HEK293 (cell line): ENCODE results near the gene PRSS53.
A peak's percentile ranks its signal among the peaks of the same experiment; 100 is the strongest.

ENCODE experiments used
- CTCF ChIA-PET: fragments of 350-600 bp; formaldehyde crosslinking; extraction: SDS; loops from one replicate; lab custom pipeline; 2021; ENCODE audit warnings: antibody characterized with exemption; lab: Yijun Ruan, JAX
- POLR2A ChIA-PET: fragments of 300-600 bp; formaldehyde crosslinking; extraction: SDS; loops from one replicate; lab custom pipeline; 2020; ENCODE audit warnings: antibody characterized with exemption, inconsistent platforms; lab: Yijun Ruan, JAX
- H3K27ac ChIP-seq: fragments of 200-500 bp; sonication (Bioruptor generic); 2 replicates; pipeline ENCODE4 v1.5.1; 2014; ENCODE audit warnings: low read depth, low read length, control low read depth, inconsistent platforms; ENCODE audit errors: extremely low read depth
- H3K36me3 ChIP-seq, 2 experiments: fragments of 200-500 bp in 1 of 2; sonication (Bioruptor generic) in 1 of 2; 1 replicate in 1 of 2; 2 replicates in 1 of 2; pipeline ENCODE4 v1.5.1; 2014 to 2017; ENCODE audit warnings: inconsistent platforms in 2 of 2, low read length in 2 of 2; ENCODE audit not compliant: control insufficient read depth in 2 of 2, insufficient read depth in 1 of 2
- H3K4me1 ChIP-seq: fragments of 200-500 bp; sonication (Bioruptor generic); 2 replicates; pipeline ENCODE4 v1.5.1; 2014; ENCODE audit warnings: mild to moderate bottlenecking, low read length, inconsistent platforms; ENCODE audit not compliant: control insufficient read depth, insufficient read depth
- H3K4me3 ChIP-seq: 2 replicates; pipeline ENCODE4 v1.5.1; 2011; ENCODE audit warnings: low read depth, mild to moderate bottlenecking, control low read depth, low read length, moderate library complexity
- H3K9me3 ChIP-seq: fragments of 200-500 bp; sonication (Bioruptor generic); 2 replicates; pipeline ENCODE4 v1.5.1; 2014; ENCODE audit warnings: low read depth, low read length, inconsistent platforms; ENCODE audit not compliant: control insufficient read depth, insufficient read depth
- HOXD13 ChIP-seq: sonication (generic); formaldehyde crosslinking; IDR thresholded peaks from 2 replicates; pipeline ENCODE4 v1.8.0; 2022; ENCODE audit warnings: missing genetic modification reagents, borderline replicate concordance
- KLF1 ChIP-seq: fragments of 450-650 bp; formaldehyde crosslinking; IDR thresholded peaks from 2 replicates; pipeline ENCODE4 v1.5.1; 2016; ENCODE audit warnings: missing biosample characterization, missing genetic modification characterization
- OSR2 ChIP-seq: fragments of 450-650 bp; formaldehyde crosslinking; IDR thresholded peaks from 2 replicates; pipeline ENCODE4 v1.5.1; 2016; ENCODE audit warnings: missing biosample characterization, missing genetic modification characterization
- OVOL3 ChIP-seq: fragments of 450-650 bp; formaldehyde crosslinking; IDR thresholded peaks from 2 replicates; pipeline ENCODE4 v1.5.1; 2016; ENCODE audit warnings: missing biosample characterization, missing genetic modification characterization
- RBAK ChIP-seq: fragments of 450-650 bp; formaldehyde crosslinking; IDR thresholded peaks from 2 replicates; pipeline ENCODE4 v1.5.1; 2016; ENCODE audit warnings: missing biosample characterization, missing genetic modification characterization
- SP2 ChIP-seq: fragments of 450-650 bp; formaldehyde crosslinking; IDR thresholded peaks from 2 replicates; pipeline ENCODE4 v1.5.1; 2016; ENCODE audit warnings: missing biosample characterization, missing genetic modification characterization
- SP3 ChIP-seq: fragments of 450-650 bp; formaldehyde crosslinking; IDR thresholded peaks from 2 replicates; pipeline ENCODE4 v1.5.1; 2016; ENCODE audit warnings: missing biosample characterization, missing genetic modification characterization
- ZBTB21 ChIP-seq: fragments of 450-650 bp; formaldehyde crosslinking; IDR thresholded peaks from 2 replicates; pipeline ENCODE4 v1.5.1; 2017; ENCODE audit warnings: missing biosample characterization, missing genetic modification characterization
- ZEB2 ChIP-seq: fragments of 450-650 bp; formaldehyde crosslinking; IDR thresholded peaks from 2 replicates; pipeline ENCODE4 v1.5.1; 2016; ENCODE audit warnings: missing biosample characterization, missing genetic modification characterization
- ZNF16 ChIP-seq: fragments of 450-650 bp; formaldehyde crosslinking; IDR thresholded peaks from 2 replicates; pipeline ENCODE4 v1.5.1; 2016; ENCODE audit warnings: low read depth, missing biosample characterization, missing genetic modification characterization
- ZNF174 ChIP-seq: fragments of 450-650 bp; formaldehyde crosslinking; IDR thresholded peaks from 2 replicates; pipeline ENCODE4 v1.5.0; 2017; ENCODE audit warnings: missing biosample characterization, mild to moderate bottlenecking, missing genetic modification characterization
- ZNF184 ChIP-seq: fragments of 450-650 bp; IDR thresholded peaks from 2 replicates; pipeline ENCODE4 v1.5.1; 2018; ENCODE audit warnings: missing biosample characterization, mild to moderate bottlenecking, missing genetic modification characterization
- ZNF335 ChIP-seq: fragments of 450-650 bp; formaldehyde crosslinking; conservative IDR thresholded peaks from 2 replicates; pipeline ENCODE4 v1.5.1; 2016; ENCODE audit warnings: missing biosample characterization, missing genetic modification characterization
- ZNF354C ChIP-seq: fragments of 450-650 bp; formaldehyde crosslinking; IDR thresholded peaks from 2 replicates; pipeline ENCODE4 v1.5.1; 2016; ENCODE audit warnings: missing biosample characterization, missing genetic modification characterization, low read depth, borderline replicate concordance
- ZNF394 ChIP-seq: fragments of 450-650 bp; formaldehyde crosslinking; IDR thresholded peaks from 2 replicates; pipeline ENCODE4 v1.5.1; 2016; ENCODE audit warnings: missing biosample characterization, missing genetic modification characterization, mild to moderate bottlenecking, moderate library complexity, borderline replicate concordance
- ZNF404 ChIP-seq: fragments of 450-650 bp; formaldehyde crosslinking; IDR thresholded peaks from 2 replicates; pipeline ENCODE4 v1.5.1; 2017; ENCODE audit warnings: missing biosample characterization, missing genetic modification characterization
- ZNF600 ChIP-seq: fragments of 450-650 bp; formaldehyde crosslinking; IDR thresholded peaks from 2 replicates; pipeline ENCODE4 v1.5.1; 2016; ENCODE audit warnings: missing biosample characterization, missing genetic modification characterization
- ZNF621 ChIP-seq: fragments of 450-650 bp; formaldehyde crosslinking; IDR thresholded peaks from 2 replicates; pipeline ENCODE4 v1.5.1; 2017; ENCODE audit warnings: missing biosample characterization, missing genetic modification characterization
- ZNF629 ChIP-seq: fragments of 450-650 bp; formaldehyde crosslinking; IDR thresholded peaks from 2 replicates; pipeline ENCODE4 v1.5.1; 2017; ENCODE audit warnings: missing biosample characterization, missing genetic modification characterization
- ZNF677 ChIP-seq: fragments of 450-650 bp; IDR thresholded peaks from 2 replicates; pipeline ENCODE4 v1.5.0; 2018; ENCODE audit warnings: missing biosample characterization, mild to moderate bottlenecking, missing genetic modification characterization, moderate library complexity
- ZNF792 ChIP-seq: fragments of 450-650 bp; formaldehyde crosslinking; IDR thresholded peaks from 2 replicates; pipeline ENCODE4 v1.5.1; 2016; ENCODE audit warnings: missing biosample characterization, missing genetic modification characterization
- TF ChIP-seq, protein P1 (sequence below): fragments of 450-650 bp; formaldehyde crosslinking; IDR thresholded peaks from 2 replicates; pipeline ENCODE4 v1.5.1; 2016; ENCODE audit warnings: missing biosample characterization, missing genetic modification characterization
- TF ChIP-seq, protein P2 (sequence below): fragments of 450-650 bp; formaldehyde crosslinking; IDR thresholded peaks from 2 replicates; pipeline ENCODE4 v1.5.1; 2016; ENCODE audit warnings: missing biosample characterization, missing genetic modification characterization
- TF ChIP-seq, protein P3 (sequence below): fragments of 450-650 bp; formaldehyde crosslinking; IDR thresholded peaks from 2 replicates; pipeline ENCODE4 v1.5.1; 2017; ENCODE audit warnings: missing biosample characterization, missing genetic modification characterization
- TF ChIP-seq, protein P4 (sequence below): fragments of 450-650 bp; formaldehyde crosslinking; IDR thresholded peaks from 2 replicates; pipeline ENCODE4 v1.5.1; 2017; ENCODE audit warnings: missing biosample characterization, missing genetic modification characterization

Gene PRSS53

DNA sequence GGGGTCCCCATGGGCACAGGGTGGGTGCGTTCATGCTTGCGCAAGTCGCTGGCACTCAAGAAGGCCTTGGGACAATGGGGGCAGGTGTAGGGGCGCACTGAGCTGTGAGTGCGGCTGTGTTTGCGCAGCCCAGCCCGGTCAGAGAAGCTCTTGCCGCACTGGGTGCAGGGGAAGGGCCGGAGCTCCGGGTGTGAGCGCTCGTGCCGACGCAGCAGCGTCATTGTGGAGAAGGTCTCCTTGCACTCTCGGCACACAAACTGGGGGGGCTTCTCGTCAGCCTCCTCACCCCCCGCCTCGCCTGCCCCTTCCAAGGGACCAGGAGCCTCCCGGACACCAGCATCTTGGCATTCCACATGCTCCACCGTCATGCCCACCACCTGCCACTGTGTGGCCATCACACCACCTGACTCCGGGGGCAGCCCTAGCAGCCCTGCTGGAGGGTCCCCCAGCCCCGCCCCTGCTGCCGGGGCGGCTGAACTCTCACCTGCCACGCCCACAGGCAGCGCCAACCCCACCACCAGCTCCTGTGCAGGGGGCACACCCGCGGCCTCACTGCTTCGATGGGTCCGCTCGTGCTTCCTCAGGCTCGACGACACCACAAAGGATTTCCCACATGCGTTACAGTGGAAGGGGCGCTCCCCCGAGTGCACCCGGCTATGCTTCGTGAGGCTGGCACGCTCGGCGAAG, 27.5 kb downstream of the PRSS53 start:
- CTCF ChIA-PET: interaction anchor here (0.9 to 1.1 kb wide), 2 partner anchors 77 to 108 kb away, joined by 4 to 5 read pairs; partner anchors contain the start of gene HSD3B7

DNA sequence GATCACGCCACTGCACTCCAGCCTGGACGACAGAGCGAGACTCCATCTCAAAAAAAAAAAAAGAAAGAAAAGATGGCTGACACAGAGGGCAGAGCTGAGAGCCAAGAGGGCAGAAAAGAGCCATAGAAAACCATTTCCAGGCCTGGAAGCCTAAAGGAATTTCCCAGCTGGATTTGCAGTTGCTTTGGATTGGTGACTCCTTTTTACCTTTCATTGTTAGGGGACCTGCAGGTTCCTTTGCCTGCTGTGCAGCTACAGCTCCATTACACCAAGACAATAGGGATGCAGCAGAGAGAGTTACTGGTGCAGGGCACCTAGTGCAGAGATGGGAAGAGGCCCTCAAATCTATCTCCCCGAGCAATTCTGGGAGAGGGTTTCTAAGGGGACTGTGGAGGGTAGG, 33.1 kb downstream of the PRSS53 start:
- no peak overlapping the region for H3K4me3 ChIP-seq
- H3K36me3 ChIP-seq: peaks cover 4 to 5% of the 10 kb centered on the region in 2 experiments; a peak in 2 of 3 replicates
- no peaks in the 10 kb centered on the region for H3K4me1 ChIP-seq
- no peak overlapping the region for H3K27ac ChIP-seq
- TF ChIP-seq ZNF354C (tag by site-specific recombination): no peak
- no peak for TF ChIP-seq ZNF621 (tag by site-specific recombination)
- no peak for TF ChIP-seq ZNF404
- TF ChIP-seq OVOL3 (tag by site-specific recombination): no peak
- TF ChIP-seq, protein P1, sequence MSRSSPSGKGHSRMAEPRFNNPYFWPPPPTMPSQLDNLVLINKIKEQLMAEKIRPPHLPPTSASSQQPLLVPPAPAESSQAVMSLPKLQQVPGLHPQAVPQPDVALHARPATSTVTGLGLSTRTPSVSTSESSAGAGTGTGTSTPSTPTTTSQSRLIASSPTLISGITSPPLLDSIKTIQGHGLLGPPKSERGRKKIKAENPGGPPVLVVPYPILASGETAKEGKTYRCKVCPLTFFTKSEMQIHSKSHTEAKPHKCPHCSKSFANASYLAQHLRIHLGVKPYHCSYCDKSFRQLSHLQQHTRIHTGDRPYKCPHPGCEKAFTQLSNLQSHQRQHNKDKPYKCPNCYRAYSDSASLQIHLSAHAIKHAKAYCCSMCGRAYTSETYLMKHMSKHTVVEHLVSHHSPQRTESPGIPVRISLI (tag by site-specific recombination): no peak
- TF ChIP-seq ZBTB21: no peak
- TF ChIP-seq ZNF394 (tag by site-specific recombination): no peak
- TF ChIP-seq HOXD13 (CRISPR knock-in tag): no peak
- TF ChIP-seq ZNF335 (tag by site-specific recombination): no peak
- TF ChIP-seq ZNF792 (tag by site-specific recombination): no peak
- POLR2A ChIA-PET: no interaction called here
- H3K9me3 ChIP-seq: no peaks in the 10 kb centered on the region
- CTCF ChIA-PET: no interaction called here

More for the DNA sequence above, 27.5 kb downstream of the PRSS53 start:
- Histone ChIP-seq H3K27ac (no peak overlapping the region), H3K4me3 (no peak overlapping the region), H3K4me1 (no peaks in the 10 kb centered on the region), H3K36me3 (peaks cover 5 to 38% of the 10 kb centered on the region in 2 experiments; a peak in 2 of 3 replicates), H3K9me3 (no peaks in the 10 kb centered on the region)
- POLR2A ChIA-PET: no interaction called here
- TF ChIP-seq ZNF792 (tag by site-specific recombination) (no peak), ZNF16 (tag by site-specific recombination) (no peak)

DNA sequence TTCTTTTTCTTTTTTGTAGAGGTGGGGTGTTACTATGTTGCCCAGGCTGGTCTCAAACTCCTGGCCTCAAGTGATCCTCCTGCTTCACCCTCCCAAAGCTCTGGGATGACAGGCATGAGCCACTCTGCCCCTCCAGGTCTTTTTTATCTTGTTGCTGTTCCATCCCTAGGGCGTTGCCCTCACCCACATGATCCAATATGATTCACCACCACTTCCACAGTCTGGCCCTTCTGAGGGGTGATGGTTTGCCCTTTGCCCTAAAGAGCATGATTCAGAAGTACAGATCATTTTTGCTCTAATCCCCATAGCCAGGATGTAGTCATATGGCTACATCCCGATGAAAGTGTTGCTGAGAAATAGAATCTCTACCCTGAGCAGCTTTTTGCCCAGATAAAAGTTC, 36.6 kb downstream of the PRSS53 start:
- POLR2A ChIA-PET: no interaction called here
- Histone ChIP-seq H3K4me1 (no peaks in the 10 kb centered on the region), H3K9me3 (no peaks in the 10 kb centered on the region), H3K27ac (no peak overlapping the region), H3K4me3 (no peak overlapping the region), H3K36me3 (no peaks in the 10 kb centered on the region)
- CTCF ChIA-PET: no interaction called here
- TF ChIP-seq ZNF335 (tag by site-specific recombination) (peak; percentile 44; the same call in 1 of the 2 replicates), ZNF677 (tag by site-specific recombination) (no peak), ZNF184 (tag by site-specific recombination) (peak; percentile 50; the same call in 1 of the 2 replicates), OVOL3 (tag by site-specific recombination) (no peak), ZEB2 (tag by site-specific recombination) (0 out of 2 replicates have a peak, but pooled peaks have one; percentile 25), ZNF600 (tag by site-specific recombination) (0 out of 2 replicates have a peak, but pooled peaks have one; percentile 41), ZNF174 (tag by site-specific recombination) (no peak), ZNF629 (tag by site-specific recombination) (peak; percentile 44), KLF1 (peak; percentile 85), SP2 (tag by site-specific recombination) (peak; percentile 27; the same call in 1 of the 2 replicates), OSR2 (tag by site-specific recombination) (no peak), RBAK (tag by site-specific recombination) (no peak), SP3 (tag by site-specific recombination) (peak; percentile 42)
- TF ChIP-seq, protein P2, sequence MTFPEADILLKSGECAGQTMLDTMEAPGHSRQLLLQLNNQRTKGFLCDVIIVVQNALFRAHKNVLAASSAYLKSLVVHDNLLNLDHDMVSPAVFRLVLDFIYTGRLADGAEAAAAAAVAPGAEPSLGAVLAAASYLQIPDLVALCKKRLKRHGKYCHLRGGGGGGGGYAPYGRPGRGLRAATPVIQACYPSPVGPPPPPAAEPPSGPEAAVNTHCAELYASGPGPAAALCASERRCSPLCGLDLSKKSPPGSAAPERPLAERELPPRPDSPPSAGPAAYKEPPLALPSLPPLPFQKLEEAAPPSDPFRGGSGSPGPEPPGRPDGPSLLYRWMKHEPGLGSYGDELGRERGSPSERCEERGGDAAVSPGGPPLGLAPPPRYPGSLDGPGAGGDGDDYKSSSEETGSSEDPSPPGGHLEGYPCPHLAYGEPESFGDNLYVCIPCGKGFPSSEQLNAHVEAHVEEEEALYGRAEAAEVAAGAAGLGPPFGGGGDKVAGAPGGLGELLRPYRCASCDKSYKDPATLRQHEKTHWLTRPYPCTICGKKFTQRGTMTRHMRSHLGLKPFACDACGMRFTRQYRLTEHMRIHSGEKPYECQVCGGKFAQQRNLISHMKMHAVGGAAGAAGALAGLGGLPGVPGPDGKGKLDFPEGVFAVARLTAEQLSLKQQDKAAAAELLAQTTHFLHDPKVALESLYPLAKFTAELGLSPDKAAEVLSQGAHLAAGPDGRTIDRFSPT (tag by site-specific recombination): no peak
- TF ChIP-seq, protein P3, sequence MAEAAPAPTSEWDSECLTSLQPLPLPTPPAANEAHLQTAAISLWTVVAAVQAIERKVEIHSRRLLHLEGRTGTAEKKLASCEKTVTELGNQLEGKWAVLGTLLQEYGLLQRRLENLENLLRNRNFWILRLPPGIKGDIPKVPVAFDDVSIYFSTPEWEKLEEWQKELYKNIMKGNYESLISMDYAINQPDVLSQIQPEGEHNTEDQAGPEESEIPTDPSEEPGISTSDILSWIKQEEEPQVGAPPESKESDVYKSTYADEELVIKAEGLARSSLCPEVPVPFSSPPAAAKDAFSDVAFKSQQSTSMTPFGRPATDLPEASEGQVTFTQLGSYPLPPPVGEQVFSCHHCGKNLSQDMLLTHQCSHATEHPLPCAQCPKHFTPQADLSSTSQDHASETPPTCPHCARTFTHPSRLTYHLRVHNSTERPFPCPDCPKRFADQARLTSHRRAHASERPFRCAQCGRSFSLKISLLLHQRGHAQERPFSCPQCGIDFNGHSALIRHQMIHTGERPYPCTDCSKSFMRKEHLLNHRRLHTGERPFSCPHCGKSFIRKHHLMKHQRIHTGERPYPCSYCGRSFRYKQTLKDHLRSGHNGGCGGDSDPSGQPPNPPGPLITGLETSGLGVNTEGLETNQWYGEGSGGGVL (tag by site-specific recombination): peak; percentile 30; the same call in 1 of the 2 replicates
- TF ChIP-seq, protein P4, sequence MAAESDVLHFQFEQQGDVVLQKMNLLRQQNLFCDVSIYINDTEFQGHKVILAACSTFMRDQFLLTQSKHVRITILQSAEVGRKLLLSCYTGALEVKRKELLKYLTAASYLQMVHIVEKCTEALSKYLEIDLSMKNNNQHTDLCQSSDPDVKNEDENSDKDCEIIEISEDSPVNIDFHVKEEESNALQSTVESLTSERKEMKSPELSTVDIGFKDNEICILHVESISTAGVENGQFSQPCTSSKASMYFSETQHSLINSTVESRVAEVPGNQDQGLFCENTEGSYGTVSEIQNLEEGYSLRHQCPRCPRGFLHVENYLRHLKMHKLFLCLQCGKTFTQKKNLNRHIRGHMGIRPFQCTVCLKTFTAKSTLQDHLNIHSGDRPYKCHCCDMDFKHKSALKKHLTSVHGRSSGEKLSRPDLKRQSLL (tag by site-specific recombination): no peak
